Ascending aorta (tissue), 2 donors: Measurements from ENCODE around the gene ROR1. TPM values are rescaled to one million over a fixed set of nuclear protein-coding genes. Genes with fewer than 3 reads are reported as not detected.

Experiments
- DNase-seq, 2 donors: peaks; one replicate each; pipeline ENCODE4 v3.0.0-alpha.2; 2019; ENCODE audit warnings: low spot score in 2 of 2
- H3K27ac ChIP-seq, 2 donors: fragments of 200-600 bp; sonication (generic); one replicate each; pipeline ENCODE4 v1.5.1; 2016 to 2017; ENCODE audit warnings: mild to moderate bottlenecking in 1 of 2
- H3K27me3 ChIP-seq: fragments of 200-600 bp; sonication (generic); one replicate; pipeline ENCODE4 v1.5.1; 2017
- H3K36me3 ChIP-seq, 2 donors: fragments of 200-600 bp; sonication (generic); one replicate each; pipeline ENCODE4 v1.5.1; 2016
- H3K4me1 ChIP-seq, 2 donors: fragments of 200-600 bp; sonication (generic); one replicate each; pipeline ENCODE4 v1.5.1; 2016 to 2017; ENCODE audit warnings: mild to moderate bottlenecking in 1 of 2
- H3K4me3 ChIP-seq, 2 donors: fragments of 200-600 bp; sonication (generic); one replicate each; pipeline ENCODE4 v1.5.1; 2016 to 2017; ENCODE audit warnings: mild to moderate bottlenecking in 1 of 2
- H3K9me3 ChIP-seq, 2 donors: fragments of 200-600 bp; sonication (generic); one replicate each; pipeline ENCODE4 v1.5.1; 2016
- intact Hi-C: fragments of 100-400 bp; cut with DNase I; formaldehyde crosslinking; loops from one replicate; pipeline ENCODE4 v1.15.1; 2023
- total RNA-seq: library from RNA; depleted of rRNA; stranded (reverse); fragments of >200 nt; gene quantifications from one replicate; pipeline ENCODE4 v1.1.0, GENCODE V29; 2016
- TF ChIP-seq, protein P1 (sequence below), 3 experiments: fragments of 200-600 bp in 2 of 3; fragments of 450-650 bp in 1 of 3; sonication (generic) in 2 of 3; IDR thresholded peaks; one replicate each; pipeline ENCODE4 v1.5.1; 2016 to 2019; ENCODE audit warnings: antibody characterized with exemption in 3 of 3, mild to moderate bottlenecking in 1 of 3, moderate library complexity in 1 of 3

ROR1 gene
- total RNA-seq, 1 donor from 2014 or later, result 115 TPM

- Histone ChIP-seq H3K36me3 (no peaks in the 10 kb centered on the region), H3K4me3 (no peak overlapping the region), H3K27ac (no peak overlapping the region), H3K9me3 (no peaks in the 10 kb centered on the region), H3K27me3 (no peaks in the 10 kb centered on the region), H3K4me1 (peaks cover 5 to 22% of the 10 kb centered on the region in 2 donors)
- TF ChIP-seq, protein P1, sequence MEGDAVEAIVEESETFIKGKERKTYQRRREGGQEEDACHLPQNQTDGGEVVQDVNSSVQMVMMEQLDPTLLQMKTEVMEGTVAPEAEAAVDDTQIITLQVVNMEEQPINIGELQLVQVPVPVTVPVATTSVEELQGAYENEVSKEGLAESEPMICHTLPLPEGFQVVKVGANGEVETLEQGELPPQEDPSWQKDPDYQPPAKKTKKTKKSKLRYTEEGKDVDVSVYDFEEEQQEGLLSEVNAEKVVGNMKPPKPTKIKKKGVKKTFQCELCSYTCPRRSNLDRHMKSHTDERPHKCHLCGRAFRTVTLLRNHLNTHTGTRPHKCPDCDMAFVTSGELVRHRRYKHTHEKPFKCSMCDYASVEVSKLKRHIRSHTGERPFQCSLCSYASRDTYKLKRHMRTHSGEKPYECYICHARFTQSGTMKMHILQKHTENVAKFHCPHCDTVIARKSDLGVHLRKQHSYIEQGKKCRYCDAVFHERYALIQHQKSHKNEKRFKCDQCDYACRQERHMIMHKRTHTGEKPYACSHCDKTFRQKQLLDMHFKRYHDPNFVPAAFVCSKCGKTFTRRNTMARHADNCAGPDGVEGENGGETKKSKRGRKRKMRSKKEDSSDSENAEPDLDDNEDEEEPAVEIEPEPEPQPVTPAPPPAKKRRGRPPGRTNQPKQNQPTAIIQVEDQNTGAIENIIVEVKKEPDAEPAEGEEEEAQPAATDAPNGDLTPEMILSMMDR (IDR thresholded peaks at IDR 0.05), result no peak
- DNase-seq, result no peak
- intact Hi-C loops, result no loop called here
These were observed 418.5 kb downstream of the ROR1 start for GRCh38 chr1:64192290-64192689.

DNA sequence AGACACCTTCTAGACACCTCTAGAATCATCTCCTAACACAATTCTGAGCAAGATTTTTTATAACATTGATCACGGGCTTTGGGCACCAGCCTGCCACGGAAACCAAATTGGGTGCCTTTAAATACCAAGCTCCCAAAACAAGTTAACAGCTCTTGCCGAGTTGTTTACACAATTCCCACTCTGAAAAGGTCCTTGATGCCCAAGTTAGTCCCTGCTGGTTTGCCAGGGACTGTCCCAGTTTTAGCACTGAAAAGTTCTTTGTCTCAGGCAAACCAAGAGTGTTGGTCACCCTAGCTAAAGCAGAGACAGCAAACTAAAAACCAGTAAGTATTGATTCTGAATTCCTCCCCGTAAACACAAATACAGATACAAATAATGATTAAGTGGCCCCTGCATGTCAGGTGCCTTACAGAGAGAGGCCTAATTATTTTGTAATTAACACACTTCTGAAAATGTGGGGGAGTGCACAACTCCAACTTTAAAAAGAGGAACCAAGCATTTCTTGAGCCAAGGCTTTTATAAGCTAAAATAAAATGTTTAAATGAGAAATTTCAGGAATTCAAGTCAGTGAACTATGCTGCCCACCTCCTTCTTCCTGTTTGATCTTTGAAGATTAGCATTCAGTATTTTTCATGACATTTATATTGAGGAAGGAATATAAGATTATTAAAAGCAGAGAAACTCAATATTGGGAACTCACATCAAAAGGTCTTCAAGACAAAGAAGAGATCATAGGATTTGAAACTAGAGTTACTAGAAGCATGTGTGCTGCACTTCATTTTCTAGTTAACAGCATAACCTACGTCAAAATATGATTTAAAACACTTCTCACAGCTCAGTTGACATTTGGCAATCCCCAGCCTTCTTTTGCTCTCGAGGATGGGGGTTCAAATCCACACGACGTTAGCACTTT, 420.6 kb downstream of the ROR1 start:
- H3K27ac ChIP-seq, result peak overlapping the region; percentile 63 to 79
- intact Hi-C loops, result no loop called here
- no peaks in the 10 kb centered on the region for H3K9me3 ChIP-seq

GRCh38 chr1:64195081-64195395, 421.2 kb downstream of the ROR1 start:
- H3K27me3 ChIP-seq, result no peaks in the 10 kb centered on the region

More for the DNA sequence above, 420.6 kb downstream of the ROR1 start:
- no peaks in the 10 kb centered on the region for H3K36me3 ChIP-seq
- no peak overlapping the region for H3K4me3 ChIP-seq
- H3K4me1 ChIP-seq, result peaks cover 5 to 22% of the 10 kb centered on the region in 2 donors
- TF ChIP-seq, protein P1 (IDR thresholded peaks at IDR 0.05), result no peak
- no peak for DNase-seq
- H3K27me3 ChIP-seq, result no peaks in the 10 kb centered on the region

GRCh38 chr1:64196074-64196870, 422.5 kb downstream of the ROR1 start:
- Histone ChIP-seq H3K36me3 (no peaks in the 10 kb centered on the region), H3K4me3 (no peak overlapping the region), H3K27me3 (no peaks in the 10 kb centered on the region), H3K4me1 (peaks cover 5 to 22% of the 10 kb centered on the region in 2 donors), H3K9me3 (no peaks in the 10 kb centered on the region), H3K27ac (peak overlapping the region; percentile 63 to 79)
- TF ChIP-seq, protein P1 (IDR thresholded peaks at IDR 0.05), result no peak
- no peak for DNase-seq
- intact Hi-C loops, result no loop called here

More at GRCh38 chr1:64195081-64195395, 421.2 kb downstream of the ROR1 start:
- Histone ChIP-seq H3K36me3 (no peaks in the 10 kb centered on the region), H3K4me1 (peaks cover 5 to 22% of the 10 kb centered on the region in 2 donors), H3K27ac (peak overlapping the region; percentile 63 to 79), H3K9me3 (no peaks in the 10 kb centered on the region), H3K4me3 (no peak overlapping the region)
- no peak for DNase-seq
- intact Hi-C loops, result no loop called here
- TF ChIP-seq, protein P1 (IDR thresholded peaks at IDR 0.05), result no peak

DNA sequence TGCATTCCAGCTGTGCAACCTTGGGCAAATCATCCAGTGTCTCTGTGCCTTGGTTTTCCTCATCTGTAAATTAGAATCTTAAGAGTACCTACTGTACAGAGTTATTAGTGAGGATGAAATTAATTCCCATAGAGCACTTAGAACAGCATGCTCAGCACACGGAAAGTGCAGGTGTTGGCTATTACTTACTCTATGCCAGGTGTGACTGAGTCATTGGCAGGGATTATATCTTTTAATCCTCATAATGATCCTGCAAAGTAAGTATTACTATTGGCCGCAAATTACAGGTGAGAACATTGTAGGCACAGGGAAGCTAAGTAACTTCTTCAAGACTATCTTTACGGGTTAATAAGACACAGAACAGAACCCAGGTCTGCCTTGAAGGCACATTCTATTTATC, 423.3 kb downstream of the ROR1 start:
- intact Hi-C loops, result no loop called here
- Histone ChIP-seq H3K36me3 (no peaks in the 10 kb centered on the region), H3K27ac (peak overlapping the region in 1 of 2 donors; percentile 79), H3K9me3 (no peaks in the 10 kb centered on the region), H3K4me1 (peaks cover 5 to 22% of the 10 kb centered on the region in 2 donors), H3K27me3 (no peaks in the 10 kb centered on the region), H3K4me3 (no peak overlapping the region)
- TF ChIP-seq, protein P1 (IDR thresholded peaks at IDR 0.05), result no peak
- DNase-seq, result no peak
